Measurements from ENCODE around the gene TSPAN4. TPM values are rescaled to one million over a fixed set of nuclear protein-coding genes. Genes with fewer than 3 reads are reported as not detected.

The TSPAN4 gene
- total and polyA plus RNA-seq, 9 of the 15 experiments (the other 6 are each of a cell fraction or from before 2014, with no cell fraction given), result 0.07 to 31.0 (median 15.7) TPM

- in situ Hi-C loops (cut with MboI) (no loop called here), intact Hi-C loops (cut with micrococcal nuclease) (no loop called here)
- no peak for DNase-seq (ENCODE audit: extremely low read depth in 1 of 4, low spot score in 3 of 4)
- no peak overlapping the region for H3K4me3 ChIP-seq
- TF ChIP-seq NR1H2 (CRISPR knock-in tag; IDR thresholded peaks at IDR 0.05) (no peak), ZBTB8A (IDR thresholded peaks at IDR 0.05; ENCODE audit: partially characterized antibody) (no peak), ZSCAN29 (IDR thresholded peaks at IDR 0.05) (no peak), CHCHD3 (CRISPR knock-in tag; IDR thresholded peaks at IDR 0.05) (no peak)
- peaks cover 77% of the 10 kb centered on the region for H3K36me3 ChIP-seq (ENCODE audit: control insufficient read depth, insufficient read depth, low read length)
- peaks cover 3% of the 10 kb centered on the region for H3K9me1 ChIP-seq (ENCODE audit: control insufficient read depth, insufficient read depth, low read length)
- H3K9ac ChIP-seq (ENCODE audit: insufficient read depth in 1 of 2, low read depth in 2 of 2, low read length in 2 of 2), result no peak overlapping the region; a peak in 1 of 4 replicates
- WGBS (ENCODE audit: insufficient coverage, low coverage, missing lambda C conversion rate), result 92% methylated on average over 11 of the region's 11 CpGs
- no peak overlapping the region for H3K4me2 ChIP-seq (ENCODE audit: insufficient read depth, low read length)
- BruUV-seq (replicated peaks), result no TSS peak
- no peaks in the 10 kb centered on the region for H3K9me3 ChIP-seq (replicated peaks; ENCODE audit: control insufficient read depth, insufficient read depth, low read depth, low read length)
- no peak for FAIRE-seq
- no peak overlapping the region for H3K27ac ChIP-seq (ENCODE audit: extremely low read depth, low read depth, low read length)
- H3K27me3 ChIP-seq (ENCODE audit: control insufficient read depth in 2 of 2, insufficient read depth in 2 of 2, low read length in 2 of 2), result no peaks in the 10 kb centered on the region
- ATAC-seq, result no peak
- peaks cover 0 to 49% of the 10 kb centered on the region in 2 experiments; a peak in 1 of 5 replicates for H3K4me1 ChIP-seq (replicated peaks in 1 of 2; ENCODE audit: control insufficient read depth in 2 of 2, insufficient read depth in 2 of 2, low read length in 2 of 2)
- ChIA-PET CTCF (ENCODE audit: low intra/inter-chr PET ratio) (no interaction called here), POLR2A (interaction anchor here (1.0 kb wide), 1 partner anchor 56 kb away, joined by 3 read pairs; the partner anchor contains the start of gene TSPAN4)
- no peaks in the 10 kb centered on the region for H3K79me2 ChIP-seq (ENCODE audit: control insufficient read depth, insufficient read depth, low read length)
- H2AFZ ChIP-seq (ENCODE audit: low read depth, low read length), result no peak overlapping the region
- H4K20me1 ChIP-seq (replicated peaks; ENCODE audit: control insufficient read depth, insufficient read depth, low read length), result no peaks in the 10 kb centered on the region; the same call in 1 of the 2 replicates
Measured at GRCh38 chr11:899724-900123, 57.1 kb downstream of the TSPAN4 start.

- no peak overlapping the region for H2AFZ ChIP-seq (ENCODE audit: low read depth, low read length)
- BruUV-seq (replicated peaks), result no TSS peak
- no peaks in the 10 kb centered on the region for H3K9me3 ChIP-seq (replicated peaks; ENCODE audit: control insufficient read depth, insufficient read depth, low read depth, low read length)
- WGBS (ENCODE audit: insufficient coverage, low coverage, missing lambda C conversion rate), result 96% methylated on average over 7 of the region's 7 CpGs
- no peaks in the 10 kb centered on the region; the same call in 2 of the 3 replicates for H3K79me2 ChIP-seq (ENCODE audit: control insufficient read depth, insufficient read depth, low read length)
- TF ChIP-seq ZNF561 (CRISPR knock-in tag; conservative IDR thresholded peaks at IDR 0.05), result no peak
- no peak overlapping the region for H3K9ac ChIP-seq (ENCODE audit: insufficient read depth in 1 of 2, low read depth in 2 of 2, low read length in 2 of 2)
- FAIRE-seq, result no peak
- H3K4me3 ChIP-seq, result no peak overlapping the region
- peaks cover 0 to 42% of the 10 kb centered on the region in 2 experiments; a peak in 1 of 5 replicates for H3K4me1 ChIP-seq (replicated peaks in 1 of 2; ENCODE audit: control insufficient read depth in 2 of 2, insufficient read depth in 2 of 2, low read length in 2 of 2)
- peaks cover 79% of the 10 kb centered on the region for H3K36me3 ChIP-seq (ENCODE audit: control insufficient read depth, insufficient read depth, low read length)
- H3K27me3 ChIP-seq (ENCODE audit: control insufficient read depth in 2 of 2, insufficient read depth in 2 of 2, low read length in 2 of 2), result no peaks in the 10 kb centered on the region
- ATAC-seq, result no peak
- in situ Hi-C loops (cut with MboI), result no loop called here
- CTCF ChIA-PET (ENCODE audit: low intra/inter-chr PET ratio), result interaction anchor here (0.6 kb wide), 1 partner anchor 615 kb away, joined by 3 read pairs; no protein-coding TSS in a partner anchor
- POLR2A ChIA-PET, result interaction anchor here (0.6 to 1.0 kb wide), 2 partner anchors 55 to 57 kb away, joined by 3 to 5 read pairs; partner anchors contain the start of gene TSPAN4
- H3K4me2 ChIP-seq (ENCODE audit: insufficient read depth, low read length), result no peak overlapping the region
- H3K27ac ChIP-seq (ENCODE audit: extremely low read depth, low read depth, low read length), result no peak overlapping the region
- intact Hi-C loops (cut with micrococcal nuclease), result no loop called here
- peaks cover 3% of the 10 kb centered on the region for H3K9me1 ChIP-seq (ENCODE audit: control insufficient read depth, insufficient read depth, low read length)
- no peaks in the 10 kb centered on the region for H4K20me1 ChIP-seq (replicated peaks; ENCODE audit: control insufficient read depth, insufficient read depth, low read length)
- no peak for DNase-seq (ENCODE audit: extremely low read depth in 1 of 4, low spot score in 3 of 4)
Measured at GRCh38 chr11:900545-900944, 57.9 kb downstream of the TSPAN4 start.

All from K562 (cell line).